SK-N-SH (cell line): ENCODE data around the gene RORB.

ENCODE experiments used
- CTCF ChIP-seq: fragments of 200-600 bp; sonication (generic); IDR thresholded peaks from 2 replicates; pipeline ENCODE4 v1.6.1; 2017; ENCODE audit warnings: antibody characterized with exemption, mild to moderate bottlenecking, moderate library complexity
- GABPA ChIP-seq: IDR thresholded peaks from 2 replicates; pipeline ENCODE4 v1.4.0; 2012; ENCODE audit warnings: low read depth, mild to moderate bottlenecking
- RAD21 ChIP-seq: IDR thresholded peaks from 2 replicates; pipeline ENCODE4 v1.6.1; 2012; ENCODE audit warnings: mild to moderate bottlenecking, low read length
- TAF1 ChIP-seq: IDR thresholded peaks from 2 replicates; pipeline ENCODE4 v1.6.1; 2012; ENCODE audit warnings: low read depth, mild to moderate bottlenecking, low read length, moderate library complexity, borderline replicate concordance
- ZBTB33 ChIP-seq: IDR thresholded peaks from 2 replicates; pipeline ENCODE4 v1.4.0; 2012; ENCODE audit warnings: low read depth, borderline replicate concordance

GRCh38 chr9:74595286-74595685 is 98.2 kb downstream of the RORB start:
- no peak for TF ChIP-seq TAF1
- no peak for TF ChIP-seq RAD21
- no peak for TF ChIP-seq ZBTB33
- TF ChIP-seq GABPA, result no peak
- no peak for TF ChIP-seq CTCF
